Natural killer cell (primary cell): ENCODE data around the gene UGT1A5. TPM values are rescaled to one million over a fixed set of nuclear protein-coding genes. Genes with fewer than 3 reads are reported as not detected.

Experiments
- ATAC-seq, 3 donors: fragments of 150-1000 bp in 2 of 3; fragments of 200-7000 bp in 1 of 3; cut with Tn5 transposase; 1 replicate in 1 of 3; 2 replicates in 2 of 3; pipeline ENCODE4 v1.10.0; 2021; ENCODE audit warnings: mild to moderate bottlenecking in 2 of 3, moderate library complexity in 2 of 3
- DNase-seq, 2 donors: peaks; one replicate each; pipeline versions ENCODE4 v3.0.0 to v3.0.0-alpha.2; 2013 to 2021; ENCODE audit warnings: mixed read lengths in 1 of 2
- H3K27ac ChIP-seq: one replicate; pipeline ENCODE4 v1.5.1; 2013; ENCODE audit warnings: mild to moderate bottlenecking, low read length
- H3K27me3 ChIP-seq: one replicate; pipeline ENCODE4 v1.6.1; 2013; ENCODE audit warnings: low read length; ENCODE audit not compliant: control insufficient read depth, insufficient read depth
- H3K36me3 ChIP-seq: one replicate; pipeline ENCODE4 v1.6.1; 2013; ENCODE audit warnings: low read length; ENCODE audit not compliant: control insufficient read depth, insufficient read depth
- H3K4me1 ChIP-seq: one replicate; pipeline ENCODE4 v1.6.1; 2013; ENCODE audit warnings: low read length; ENCODE audit not compliant: control insufficient read depth, insufficient read depth
- H3K4me3 ChIP-seq: one replicate; pipeline ENCODE4 v1.5.1; 2013; ENCODE audit warnings: low read length
- H3K9me3 ChIP-seq: one replicate; pipeline ENCODE4 v1.6.1; 2013; ENCODE audit warnings: low read length; ENCODE audit not compliant: control insufficient read depth, insufficient read depth
- H3K27ac Mint-ChIP-seq, 2 donors: one replicate each; pipeline ENCODE4 v1.8.0; 2022; ENCODE audit warnings: mild to moderate bottlenecking in 2 of 2, mixed read lengths in 2 of 2, moderate library complexity in 1 of 2
- H3K27me3 Mint-ChIP-seq, 2 donors: one replicate each; pipeline ENCODE4 v1.8.0; 2022; ENCODE audit warnings: low read depth in 2 of 2, mixed read lengths in 2 of 2
- H3K36me3 Mint-ChIP-seq: one replicate; pipeline ENCODE4 v1.8.0; 2022; ENCODE audit warnings: mixed read lengths
- H3K4me1 Mint-ChIP-seq, 2 donors: one replicate each; pipeline ENCODE4 v1.8.0; 2022; ENCODE audit warnings: mixed read lengths in 2 of 2
- H3K4me3 Mint-ChIP-seq: one replicate; pipeline ENCODE4 v1.8.0; 2022; ENCODE audit warnings: mild to moderate bottlenecking, moderate library complexity, mixed read lengths
- H3K9me3 Mint-ChIP-seq, 2 donors: one replicate each; pipeline ENCODE4 v1.8.0; 2022; ENCODE audit warnings: mixed read lengths in 2 of 2
- WGBS: methylation state at CpG from one replicate; pipeline ENCODE4 v1.1.7; 2013; ENCODE audit warnings: missing lambda C conversion rate; ENCODE audit not compliant: insufficient coverage; 5-methylcytosine and 5-hydroxymethylcytosine counted together
- intact Hi-C: fragments of 100-400 bp; cut with micrococcal nuclease; formaldehyde crosslinking; loops from one replicate; pipeline ENCODE4 v1.14.2; 2022
- total RNA-seq, 4 donors: library from RNA; stranded (reverse); fragments of 120-200 nt in 1 of 4; gene quantifications; one replicate each; pipeline versions ENCODE4 v1.2.3 to v1.2.4, GENCODE V29; 2013 to 2022
- TF ChIP-seq, protein P1 (sequence below): fragments of 200-600 bp; IDR thresholded peaks from one replicate; pipeline ENCODE4 v1.8.0; 2022; ENCODE audit warnings: antibody characterized with exemption

The UGT1A5 gene
- total RNA-seq, 3 donors from 2014 or later (not counting 1 experiment from before 2014, with no cell fraction given), result not detected

DNA sequence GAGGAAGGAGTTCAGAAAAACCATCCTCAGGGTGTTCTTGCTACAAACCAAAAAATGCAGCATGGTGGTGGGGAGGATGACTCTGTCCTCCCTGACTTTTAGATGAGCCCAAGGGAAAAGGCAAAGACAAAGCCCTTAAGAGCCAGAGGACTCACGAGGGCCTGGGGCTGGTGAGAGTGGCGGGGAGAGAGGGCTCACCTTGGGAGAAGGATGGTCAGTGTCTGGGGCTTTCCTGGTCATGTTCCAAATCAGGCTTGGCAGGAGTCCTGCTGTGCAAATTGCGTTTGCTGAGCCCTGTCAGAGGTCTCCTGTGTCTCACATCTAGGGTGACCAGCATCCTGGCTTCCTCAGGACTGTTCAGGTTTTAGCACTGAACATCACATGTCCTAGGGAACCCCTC is 52.1 kb downstream of the UGT1A5 start:
- TF ChIP-seq, protein P1, sequence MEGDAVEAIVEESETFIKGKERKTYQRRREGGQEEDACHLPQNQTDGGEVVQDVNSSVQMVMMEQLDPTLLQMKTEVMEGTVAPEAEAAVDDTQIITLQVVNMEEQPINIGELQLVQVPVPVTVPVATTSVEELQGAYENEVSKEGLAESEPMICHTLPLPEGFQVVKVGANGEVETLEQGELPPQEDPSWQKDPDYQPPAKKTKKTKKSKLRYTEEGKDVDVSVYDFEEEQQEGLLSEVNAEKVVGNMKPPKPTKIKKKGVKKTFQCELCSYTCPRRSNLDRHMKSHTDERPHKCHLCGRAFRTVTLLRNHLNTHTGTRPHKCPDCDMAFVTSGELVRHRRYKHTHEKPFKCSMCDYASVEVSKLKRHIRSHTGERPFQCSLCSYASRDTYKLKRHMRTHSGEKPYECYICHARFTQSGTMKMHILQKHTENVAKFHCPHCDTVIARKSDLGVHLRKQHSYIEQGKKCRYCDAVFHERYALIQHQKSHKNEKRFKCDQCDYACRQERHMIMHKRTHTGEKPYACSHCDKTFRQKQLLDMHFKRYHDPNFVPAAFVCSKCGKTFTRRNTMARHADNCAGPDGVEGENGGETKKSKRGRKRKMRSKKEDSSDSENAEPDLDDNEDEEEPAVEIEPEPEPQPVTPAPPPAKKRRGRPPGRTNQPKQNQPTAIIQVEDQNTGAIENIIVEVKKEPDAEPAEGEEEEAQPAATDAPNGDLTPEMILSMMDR, result no peak
- 72% methylated on average over 3 of the region's 3 CpGs for WGBS
- no peak overlapping the region for H3K4me3 ChIP-seq
- Mint-ChIP-seq H3K27ac (no peak overlapping the region), H3K4me3 (no peak overlapping the region), H3K9me3 (no peaks in the 10 kb centered on the region), H3K36me3 (no peaks in the 10 kb centered on the region), H3K27me3 (peaks cover 28 to 36% of the 10 kb centered on the region in 2 donors), H3K4me1 (no peaks in the 10 kb centered on the region)
- peaks cover 4% of the 10 kb centered on the region for H3K27me3 ChIP-seq
- intact Hi-C loops, result no loop called here
- no peak overlapping the region for H3K27ac ChIP-seq
- ATAC-seq (no peak), DNase-seq (no peak)
- H3K9me3 ChIP-seq, result no peaks in the 10 kb centered on the region
- no peaks in the 10 kb centered on the region for H3K36me3 ChIP-seq
- no peaks in the 10 kb centered on the region for H3K4me1 ChIP-seq

DNA sequence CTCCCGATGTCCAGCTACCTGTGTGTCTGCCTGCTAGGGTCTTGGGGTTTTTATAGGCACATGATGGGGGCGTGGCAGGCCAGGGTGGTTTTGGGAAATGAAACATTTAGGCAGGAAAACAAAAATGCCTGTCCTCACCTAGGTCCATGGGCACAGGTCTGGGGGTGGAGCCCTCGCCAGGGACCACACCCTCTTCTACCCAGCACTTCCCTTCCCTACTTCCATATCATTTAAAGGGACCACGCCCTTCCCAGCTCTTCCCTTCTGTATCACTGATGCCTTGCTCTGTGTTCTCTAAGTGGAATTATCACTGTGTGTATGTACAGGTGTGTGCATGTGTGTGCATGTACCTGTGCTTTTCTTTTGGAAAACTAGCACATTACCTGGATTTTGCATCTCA is 53.7 kb downstream of the UGT1A5 start:
- Histone ChIP-seq H3K4me3 (no peak overlapping the region), H3K27me3 (peaks cover 4% of the 10 kb centered on the region), H3K4me1 (no peaks in the 10 kb centered on the region), H3K9me3 (no peaks in the 10 kb centered on the region), H3K36me3 (no peaks in the 10 kb centered on the region), H3K27ac (no peak overlapping the region)
- Mint-ChIP-seq H3K27ac (no peak overlapping the region), H3K36me3 (no peaks in the 10 kb centered on the region), H3K27me3 (peaks cover 28 to 45% of the 10 kb centered on the region in 2 donors), H3K4me3 (no peak overlapping the region), H3K9me3 (no peaks in the 10 kb centered on the region), H3K4me1 (no peaks in the 10 kb centered on the region)
- DNase-seq (no peak), ATAC-seq (no peak)
- intact Hi-C loops, result no loop called here
- 76% methylated on average over 3 of the region's 4 CpGs for WGBS
- TF ChIP-seq, protein P1, result no peak

DNA sequence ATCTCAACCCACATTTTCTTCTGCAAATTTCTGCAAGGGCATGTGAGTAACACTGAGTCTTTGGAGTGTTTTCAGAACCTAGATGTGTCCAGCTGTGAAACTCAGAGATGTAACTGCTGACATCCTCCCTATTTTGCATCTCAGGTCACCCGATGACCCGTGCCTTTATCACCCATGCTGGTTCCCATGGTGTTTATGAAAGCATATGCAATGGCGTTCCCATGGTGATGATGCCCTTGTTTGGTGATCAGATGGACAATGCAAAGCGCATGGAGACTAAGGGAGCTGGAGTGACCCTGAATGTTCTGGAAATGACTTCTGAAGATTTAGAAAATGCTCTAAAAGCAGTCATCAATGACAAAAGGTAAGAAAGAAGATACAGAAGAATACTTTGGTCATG is 55.4 kb downstream of the UGT1A5 start:
- H3K4me3 ChIP-seq, result no peak overlapping the region
- no peak for ATAC-seq
- intact Hi-C loops, result no loop called here
- no peak for DNase-seq
- TF ChIP-seq, protein P1, result no peak
- no peaks in the 10 kb centered on the region for H3K4me1 ChIP-seq
- Mint-ChIP-seq H3K27ac (no peak overlapping the region), H3K4me3 (no peak overlapping the region), H3K36me3 (no peaks in the 10 kb centered on the region), H3K9me3 (no peaks in the 10 kb centered on the region), H3K27me3 (peaks cover 28 to 50% of the 10 kb centered on the region in 2 donors), H3K4me1 (no peaks in the 10 kb centered on the region)
- H3K27ac ChIP-seq, result no peak overlapping the region
- H3K9me3 ChIP-seq, result no peaks in the 10 kb centered on the region
- 83% methylated on average over 4 of the region's 4 CpGs for WGBS
- H3K36me3 ChIP-seq, result no peaks in the 10 kb centered on the region
- peaks cover 4% of the 10 kb centered on the region for H3K27me3 ChIP-seq

DNA sequence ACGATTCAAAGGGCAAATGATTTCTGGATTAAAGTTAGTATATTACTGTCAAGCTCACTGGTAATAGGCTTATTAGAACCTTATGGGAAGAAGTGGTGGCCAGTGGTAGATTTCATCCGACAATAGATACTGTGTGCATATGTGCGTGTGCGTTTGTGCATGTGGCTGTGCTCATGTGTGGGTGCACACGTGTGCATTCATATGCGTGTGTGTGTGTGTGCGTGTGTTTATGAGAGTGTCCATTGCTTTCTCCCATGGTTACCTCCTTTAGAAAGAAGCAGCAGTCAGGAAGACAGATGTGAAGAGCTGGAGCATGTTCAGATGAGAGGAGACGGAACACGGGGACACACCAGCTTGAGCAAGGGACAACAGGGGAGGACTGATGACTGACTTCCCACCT is 56.6 kb downstream of the UGT1A5 start:
- H3K9me3 ChIP-seq, result no peaks in the 10 kb centered on the region
- H3K27me3 ChIP-seq, result peaks cover 4% of the 10 kb centered on the region
- no peak overlapping the region for H3K27ac Mint-ChIP-seq
- DNase-seq, result no peak
- no peak for ATAC-seq
- H3K36me3 Mint-ChIP-seq, result no peaks in the 10 kb centered on the region
- H3K4me3 Mint-ChIP-seq, result no peak overlapping the region
- H3K27ac ChIP-seq, result no peak overlapping the region
- no peaks in the 10 kb centered on the region for H3K4me1 Mint-ChIP-seq
- H3K4me3 ChIP-seq, result no peak overlapping the region
- TF ChIP-seq, protein P1, result no peak
- no peaks in the 10 kb centered on the region for H3K36me3 ChIP-seq
- 94% methylated on average over 9 of the region's 9 CpGs for whole genome bisulfite sequencing
- intact Hi-C loops, result no loop called here
- H3K9me3 Mint-ChIP-seq, result no peaks in the 10 kb centered on the region
- no peaks in the 10 kb centered on the region for H3K4me1 ChIP-seq
- peaks cover 20 to 38% of the 10 kb centered on the region in 2 donors for H3K27me3 Mint-ChIP-seq
